Mucosa of descending colon (tissue), 3 donors: ENCODE results near the gene SLC1A2. TPM values are rescaled to one million over a fixed set of nuclear protein-coding genes. Genes with fewer than 3 reads are reported as not detected.

Experiments used
- ATAC-seq: fragments of 200-7000 bp; cut with Tn5 transposase; one replicate; pipeline ENCODE4 v1.9.1; 2020; ENCODE audit warnings: mild to moderate bottlenecking, moderate library complexity
- DNase-seq, 3 donors: peaks; one replicate each; pipeline ENCODE4 v3.0.0-alpha.2; 2020
- H3K36me3 ChIP-seq: fragments of 200-600 bp; one replicate; pipeline ENCODE4 v1.8.0; 2021; ENCODE audit warnings: low read depth, mild to moderate bottlenecking
- H3K4me1 ChIP-seq: fragments of 200-600 bp; one replicate; pipeline ENCODE4 v1.8.0; 2021; ENCODE audit warnings: low read depth, mild to moderate bottlenecking
- H3K4me3 ChIP-seq: fragments of 200-600 bp; one replicate; pipeline ENCODE4 v1.8.0; 2021; ENCODE audit warnings: mild to moderate bottlenecking
- H3K9me3 ChIP-seq: fragments of 200-600 bp; one replicate; pipeline ENCODE4 v1.8.0; 2021; ENCODE audit warnings: mild to moderate bottlenecking
- CTCF ChIP-seq: fragments of 200-600 bp; IDR thresholded peaks from one replicate; pipeline ENCODE4 v1.8.0; 2022; ENCODE audit warnings: antibody characterized with exemption, mild to moderate bottlenecking
- intact Hi-C, 2 donors: fragments of 100-400 bp; cut with DNase I in 1 of 2; cut with micrococcal nuclease in 1 of 2; formaldehyde crosslinking; loops; one replicate each; pipeline versions ENCODE4 v1.11.0 to v1.11.1; 2022; cut with DNase I, micrococcal nuclease
- total RNA-seq, 3 donors: library from RNA; stranded (reverse); fragmentation: NEBNext Ultra II Directional in 2 of 3; extraction: Animal tissue kit (Norgen Biotek cat#: 25700) in 2 of 3; gene quantifications; one replicate each; pipeline versions ENCODE4 v1.2.1 to v1.2.4, GENCODE V29; 2021 to 2023
- donor health status: DM: no; HTN: no; CAD: no; lungs with moderate emphysema.
- donor health status: DM: no; HTN: no; CAD: no.
- donor health status: DM: no; HTN: yes; CAD: no.

SLC1A2 gene
- total RNA-seq, 3 donors from 2014 or later: 0.12 to 1.1 (median 0.32) TPM

- ATAC-seq (no peak), DNase-seq (no peak)
- Histone ChIP-seq H3K4me1 (no peaks in the 10 kb centered on the region), H3K9me3 (no peaks in the 10 kb centered on the region), H3K4me3 (no peak overlapping the region), H3K36me3 (no peaks in the 10 kb centered on the region)
- no peak for TF ChIP-seq CTCF
- intact Hi-C loops: no loop called here
These were observed 121.0 kb downstream of the SLC1A2 start for GRCh38 chr11:35298369-35298768.

GRCh38 chr11:35295751-35296150 is 123.6 kb downstream of the SLC1A2 start:
- TF ChIP-seq CTCF: no peak
- ATAC-seq (no peak), DNase-seq (no peak)
- H3K9me3 ChIP-seq: no peaks in the 10 kb centered on the region
- H3K4me3 ChIP-seq: no peak overlapping the region
- no peaks in the 10 kb centered on the region for H3K4me1 ChIP-seq
- intact Hi-C loops: no loop called here
- H3K36me3 ChIP-seq: no peaks in the 10 kb centered on the region

- H3K36me3 ChIP-seq: no peaks in the 10 kb centered on the region
- ATAC-seq: no peak
- intact Hi-C loops: no loop called here
- H3K9me3 ChIP-seq: no peaks in the 10 kb centered on the region
- no peak overlapping the region for H3K4me3 ChIP-seq
- no peaks in the 10 kb centered on the region for H3K4me1 ChIP-seq
- no peak for TF ChIP-seq CTCF
- no peak for DNase-seq
These were observed 125.7 kb downstream of the SLC1A2 start for GRCh38 chr11:35293699-35294098.

GRCh38 chr11:35293035-35293434 is 126.3 kb downstream of the SLC1A2 start:
- ATAC-seq: no peak
- H3K9me3 ChIP-seq: no peaks in the 10 kb centered on the region
- TF ChIP-seq CTCF: no peak

GRCh38 chr11:35292279-35292678 is 127.1 kb downstream of the SLC1A2 start:
- no peak overlapping the region for H3K4me3 ChIP-seq
- no peaks in the 10 kb centered on the region for H3K9me3 ChIP-seq
- DNase-seq: no peak
- no peak for ATAC-seq
- intact Hi-C loops: no loop called here
- no peaks in the 10 kb centered on the region for H3K36me3 ChIP-seq
- TF ChIP-seq CTCF: no peak
- H3K4me1 ChIP-seq: no peaks in the 10 kb centered on the region

More at GRCh38 chr11:35293035-35293434, 126.3 kb downstream of the SLC1A2 start:
- no peak overlapping the region for H3K4me3 ChIP-seq
- H3K4me1 ChIP-seq: no peaks in the 10 kb centered on the region
- no peaks in the 10 kb centered on the region for H3K36me3 ChIP-seq
- intact Hi-C loops: no loop called here
- no peak for DNase-seq

GRCh38 chr11:35290876-35291275 is 128.5 kb downstream of the SLC1A2 start:
- Histone ChIP-seq H3K4me1 (no peaks in the 10 kb centered on the region), H3K36me3 (no peaks in the 10 kb centered on the region), H3K9me3 (no peaks in the 10 kb centered on the region), H3K4me3 (no peak overlapping the region)
- no peak for TF ChIP-seq CTCF
- ATAC-seq (no peak), DNase-seq (no peak)
- intact Hi-C loops: no loop called here
